Epithelial cell of esophagus (primary cell): Measurements from ENCODE around the gene B4GALT6.

Source experiments
- DNase-seq: peaks from one replicate; pipeline ENCODE4 v3.0.0; 2010; ENCODE audit warnings: low read depth
- H3K4me3 ChIP-seq: 2 replicates; pipeline ENCODE4 v1.5.1; 2011; ENCODE audit warnings: mild to moderate bottlenecking, low read length, control low read depth
- TF ChIP-seq, protein P1 (sequence below): IDR thresholded peaks from 2 replicates; pipeline ENCODE4 v1.5.1; 2011; ENCODE audit warnings: low read depth, mild to moderate bottlenecking, low read length, control low read depth, inconsistent platforms; ENCODE audit not compliant: insufficient read depth; ENCODE audit errors: missing control alignments

The B4GALT6 gene

DNA sequence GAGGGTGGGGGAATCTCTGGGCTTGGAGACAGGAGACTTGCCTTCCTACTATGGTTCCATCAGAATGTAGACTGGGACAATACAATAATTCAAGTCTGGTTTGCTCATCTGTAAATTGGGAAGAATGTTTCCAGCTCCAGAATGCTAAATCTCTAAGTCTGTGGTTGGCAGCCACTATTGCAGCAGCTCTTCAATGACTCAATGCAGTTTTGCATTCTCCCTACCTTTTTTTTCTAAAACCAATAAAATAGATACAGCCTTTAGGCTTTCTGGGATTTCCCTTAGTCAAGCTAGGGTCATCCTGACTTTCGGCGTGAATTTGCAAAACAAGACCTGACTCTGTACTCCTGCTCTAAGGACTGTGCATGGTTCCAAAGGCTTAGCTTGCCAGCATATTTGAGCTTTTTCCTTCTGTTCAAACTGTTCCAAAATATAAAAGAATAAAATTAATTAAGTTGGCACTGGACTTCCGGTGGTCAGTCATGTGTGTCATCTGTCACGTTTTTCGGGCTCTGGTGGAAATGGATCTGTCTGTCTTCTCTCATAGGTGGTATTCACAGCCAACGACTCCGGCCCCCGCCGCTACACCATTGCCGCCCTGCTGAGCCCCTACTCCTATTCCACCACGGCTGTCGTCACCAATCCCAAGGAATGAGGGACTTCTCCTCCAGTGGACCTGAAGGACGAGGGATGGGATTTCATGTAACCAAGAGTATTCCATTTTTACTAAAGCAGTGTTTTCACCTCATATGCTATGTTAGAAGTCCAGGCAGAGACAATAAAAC lies 86.2 kb downstream of the B4GALT6 start:
- no peak overlapping the region for H3K4me3 ChIP-seq
- TF ChIP-seq, protein P1, sequence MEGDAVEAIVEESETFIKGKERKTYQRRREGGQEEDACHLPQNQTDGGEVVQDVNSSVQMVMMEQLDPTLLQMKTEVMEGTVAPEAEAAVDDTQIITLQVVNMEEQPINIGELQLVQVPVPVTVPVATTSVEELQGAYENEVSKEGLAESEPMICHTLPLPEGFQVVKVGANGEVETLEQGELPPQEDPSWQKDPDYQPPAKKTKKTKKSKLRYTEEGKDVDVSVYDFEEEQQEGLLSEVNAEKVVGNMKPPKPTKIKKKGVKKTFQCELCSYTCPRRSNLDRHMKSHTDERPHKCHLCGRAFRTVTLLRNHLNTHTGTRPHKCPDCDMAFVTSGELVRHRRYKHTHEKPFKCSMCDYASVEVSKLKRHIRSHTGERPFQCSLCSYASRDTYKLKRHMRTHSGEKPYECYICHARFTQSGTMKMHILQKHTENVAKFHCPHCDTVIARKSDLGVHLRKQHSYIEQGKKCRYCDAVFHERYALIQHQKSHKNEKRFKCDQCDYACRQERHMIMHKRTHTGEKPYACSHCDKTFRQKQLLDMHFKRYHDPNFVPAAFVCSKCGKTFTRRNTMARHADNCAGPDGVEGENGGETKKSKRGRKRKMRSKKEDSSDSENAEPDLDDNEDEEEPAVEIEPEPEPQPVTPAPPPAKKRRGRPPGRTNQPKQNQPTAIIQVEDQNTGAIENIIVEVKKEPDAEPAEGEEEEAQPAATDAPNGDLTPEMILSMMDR, result no peak
- no peak for DNase-seq

- H3K4me3 ChIP-seq, result no peak overlapping the region
- no peak for DNase-seq
- TF ChIP-seq, protein P1, result no peak
Measured at GRCh38 chr18:31596081-31596872, 88.1 kb downstream of the B4GALT6 start.

DNA sequence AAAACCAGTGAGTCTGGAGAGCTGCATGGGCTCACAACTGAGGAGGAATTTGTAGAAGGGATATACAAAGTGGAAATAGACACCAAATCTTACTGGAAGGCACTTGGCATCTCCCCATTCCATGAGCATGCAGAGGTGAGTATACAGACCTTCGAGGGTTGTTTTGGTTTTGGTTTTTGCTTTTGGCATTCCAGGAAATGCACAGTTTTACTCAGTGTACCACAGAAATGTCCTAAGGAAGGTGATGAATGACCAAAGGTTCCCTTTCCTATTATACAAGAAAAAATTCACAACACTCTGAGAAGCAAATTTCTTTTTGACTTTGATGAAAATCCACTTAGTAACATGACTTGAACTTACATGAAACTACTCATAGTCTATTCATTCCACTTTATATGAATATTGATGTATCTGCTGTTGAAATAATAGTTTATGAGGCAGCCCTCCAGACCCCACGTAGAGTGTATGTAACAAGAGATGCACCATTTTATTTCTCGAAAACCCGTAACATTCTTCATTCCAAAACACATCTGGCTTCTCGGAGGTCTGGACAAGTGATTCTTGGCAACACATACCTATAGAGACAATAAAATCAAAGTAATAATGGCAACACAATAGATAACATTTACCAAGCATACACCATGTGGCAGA lies 89.1 kb downstream of the B4GALT6 start:
- TF ChIP-seq, protein P1, result no peak
- H3K4me3 ChIP-seq, result no peak overlapping the region
- DNase-seq, result no peak

- TF ChIP-seq, protein P1, result no peak
- no peak overlapping the region for H3K4me3 ChIP-seq
- no peak for DNase-seq
Measured at GRCh38 chr18:31592506-31593157, 91.7 kb downstream of the B4GALT6 start.

DNA sequence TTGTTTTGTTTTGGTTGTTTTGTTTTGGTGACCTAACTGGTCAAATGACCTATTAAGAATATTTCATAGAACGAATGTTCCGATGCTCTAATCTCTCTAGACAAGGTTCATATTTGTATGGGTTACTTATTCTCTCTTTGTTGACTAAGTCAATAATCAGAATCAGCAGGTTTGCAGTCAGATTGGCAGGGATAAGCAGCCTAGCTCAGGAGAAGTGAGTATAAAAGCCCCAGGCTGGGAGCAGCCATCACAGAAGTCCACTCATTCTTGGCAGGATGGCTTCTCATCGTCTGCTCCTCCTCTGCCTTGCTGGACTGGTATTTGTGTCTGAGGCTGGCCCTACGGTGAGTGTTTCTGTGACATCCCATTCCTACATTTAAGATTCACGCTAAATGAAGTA lies 92.8 kb downstream of the B4GALT6 start, which contains the start of gene TTR:
TSS of gene TTR (plus strand) at position 250 of the 400 bp plus-strand sequence. CDS start at position 276, 26 bp downstream.
- no peak within 1 kb of the TSS for H3K4me3 ChIP-seq
- DNase-seq, result no peak
- TF ChIP-seq, protein P1, result no peak

DNA sequence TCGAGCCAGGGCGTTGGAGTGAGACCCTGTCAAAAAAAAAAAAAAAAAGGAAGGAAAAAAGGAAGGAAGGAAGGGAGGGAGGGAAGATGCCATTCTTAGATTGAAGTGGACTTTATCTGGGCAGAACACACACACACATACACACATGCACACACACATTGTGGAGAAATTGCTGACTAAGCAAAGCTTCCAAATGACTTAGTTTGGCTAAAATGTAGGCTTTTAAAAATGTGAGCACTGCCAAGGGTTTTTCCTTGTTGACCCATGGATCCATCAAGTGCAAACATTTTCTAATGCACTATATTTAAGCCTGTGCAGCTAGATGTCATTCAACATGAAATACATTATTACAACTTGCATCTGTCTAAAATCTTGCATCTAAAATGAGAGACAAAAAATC lies 93.3 kb downstream of the B4GALT6 start:
- TF ChIP-seq, protein P1, result no peak
- no peak overlapping the region for H3K4me3 ChIP-seq
- no peak for DNase-seq
